ENCODE results near the gene PER1.

Gene PER1

GRCh38 chr17:8151120-8151640, 1.0 kb downstream of the PER1 start:
- DNase-seq: peak; percentile 77 to 79

GRCh38 chr17:8150194-8151119, 1.7 kb downstream of the PER1 start:
- no peak for DNase-seq

GRCh38 chr17:8149419-8150193, 2.6 kb downstream of the PER1 start:
- DNase-seq: no peak

- DNase-seq: no peak
Observed at GRCh38 chr17:8148560-8148959, 3.6 kb downstream of the PER1 start.

GRCh38 chr17:8147805-8148404, 4.3 kb downstream of the PER1 start:
- DNase-seq: no peak

GRCh38 chr17:8147141-8147804, 4.9 kb downstream of the PER1 start:
- no peak for DNase-seq

DNA sequence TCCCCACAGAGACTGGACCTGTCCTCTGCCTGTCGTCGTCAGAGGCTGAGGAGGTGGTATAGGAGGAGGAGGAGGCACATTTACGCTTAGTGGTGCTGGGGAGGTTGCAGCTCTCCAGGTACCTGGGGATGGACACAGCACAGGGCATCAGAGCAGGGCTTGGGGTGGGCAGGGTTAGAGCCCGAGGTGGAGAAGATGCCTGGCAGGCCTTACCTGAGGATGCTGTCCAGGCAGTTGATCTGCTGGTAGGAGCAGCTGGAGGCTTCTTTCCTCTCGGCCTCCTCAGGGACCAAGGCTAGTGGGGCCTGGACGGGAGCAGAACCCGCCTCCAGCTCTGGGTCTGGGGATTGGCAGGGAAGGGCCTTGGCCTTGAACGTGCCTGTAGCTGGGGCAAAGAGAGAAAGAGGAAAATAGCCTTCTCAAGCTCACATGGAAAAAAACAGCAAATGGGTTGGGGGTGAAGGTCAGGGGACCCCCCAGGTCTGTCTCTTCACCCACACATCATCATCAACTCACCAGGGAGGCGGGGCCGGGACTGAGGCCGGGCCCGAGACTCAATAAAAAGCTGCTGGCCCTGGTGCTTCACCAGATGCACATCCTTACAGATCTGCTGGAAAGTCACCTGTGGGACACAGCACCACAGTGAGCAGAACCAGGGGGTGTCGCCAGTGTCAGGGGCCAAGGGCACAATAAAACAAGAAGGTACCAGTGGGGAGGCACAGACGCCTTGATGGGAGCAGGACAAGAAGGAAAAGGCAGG, 5.6 kb downstream of the PER1 start:
- DNase-seq: no peak

- no peak for DNase-seq
Observed at GRCh38 chr17:8145811-8146210, 6.4 kb downstream of the PER1 start.

- no peak for DNase-seq
Observed at GRCh38 chr17:8144401-8145231, 7.6 kb downstream of the PER1 start.

- no peak for DNase-seq
Observed at GRCh38 chr17:8143581-8144400, 8.4 kb downstream of the PER1 start.

DNA sequence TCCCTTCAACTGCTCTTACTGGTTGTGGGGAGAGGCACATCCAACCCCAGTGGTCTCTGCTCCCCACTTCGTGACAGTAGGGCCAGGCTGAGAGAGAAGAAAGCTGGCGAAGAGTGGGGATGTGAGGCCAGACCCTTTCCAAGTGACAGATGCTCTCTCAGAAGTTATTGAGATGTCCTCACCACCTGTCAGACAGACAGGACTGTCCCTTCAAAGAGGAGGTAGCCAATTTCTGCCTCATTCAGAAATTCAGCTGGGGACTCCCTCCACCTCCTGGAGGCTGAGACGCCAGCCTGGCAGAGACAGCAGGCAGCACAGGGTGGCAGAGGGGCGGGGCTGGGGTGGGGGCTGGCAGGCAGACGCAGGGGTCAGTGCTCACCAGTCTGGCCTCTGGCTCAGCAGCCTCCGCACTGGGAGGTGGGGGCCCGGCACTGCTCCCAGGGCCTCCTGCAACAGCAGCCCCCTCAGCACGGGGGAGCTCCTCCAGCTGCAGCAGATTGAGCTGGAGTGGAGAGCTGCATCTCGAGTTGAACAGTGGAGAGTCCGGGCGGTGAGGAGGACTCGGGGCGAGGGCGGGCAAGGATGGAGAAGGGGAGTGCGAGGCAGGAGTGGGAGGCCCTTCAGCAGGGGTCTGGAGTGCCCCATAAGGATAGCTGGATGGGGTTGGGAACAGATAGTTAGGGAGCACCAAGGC, 9.2 kb downstream of the PER1 start:
- DNase-seq: no peak

DNA sequence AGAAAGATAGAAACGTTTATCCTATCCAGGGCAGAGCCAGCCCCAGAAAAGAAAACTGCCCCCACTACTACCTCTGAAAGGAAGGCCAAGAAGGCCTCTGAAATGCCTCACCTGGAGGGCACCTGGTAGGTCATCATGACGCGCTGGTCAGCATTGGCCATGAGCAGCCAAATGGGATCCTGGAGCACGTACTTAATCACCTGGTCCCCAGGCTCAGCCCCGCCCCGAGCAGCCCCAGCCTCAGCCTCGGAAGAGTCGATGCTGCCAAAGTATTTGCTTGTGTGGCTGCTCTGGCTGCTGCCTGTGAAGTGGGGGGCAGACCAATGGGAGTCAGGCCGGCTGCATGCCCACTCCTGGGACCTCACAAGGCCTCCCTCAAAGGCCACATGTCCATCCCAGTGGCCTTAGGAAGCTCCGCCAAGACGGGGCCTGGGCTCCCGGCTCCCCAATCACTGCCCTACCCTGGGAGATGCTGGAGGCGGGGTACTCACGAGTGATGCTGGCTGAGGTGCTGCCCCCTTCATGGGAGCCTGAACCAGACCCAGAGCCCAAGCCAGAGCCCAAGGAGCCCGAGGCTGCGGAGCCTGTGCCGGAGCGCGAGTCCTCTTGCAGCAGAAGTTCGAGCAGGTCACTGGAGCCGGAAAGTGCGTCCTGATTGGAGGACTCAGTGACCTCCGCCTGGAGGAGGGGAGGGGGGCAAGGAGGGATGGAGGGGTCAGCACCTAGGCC, 9.9 kb downstream of the PER1 start:
- DNase-seq: no peak

GRCh38 chr17:8141741-8142140, 10.5 kb downstream of the PER1 start:
- DNase-seq: no peak

DNA sequence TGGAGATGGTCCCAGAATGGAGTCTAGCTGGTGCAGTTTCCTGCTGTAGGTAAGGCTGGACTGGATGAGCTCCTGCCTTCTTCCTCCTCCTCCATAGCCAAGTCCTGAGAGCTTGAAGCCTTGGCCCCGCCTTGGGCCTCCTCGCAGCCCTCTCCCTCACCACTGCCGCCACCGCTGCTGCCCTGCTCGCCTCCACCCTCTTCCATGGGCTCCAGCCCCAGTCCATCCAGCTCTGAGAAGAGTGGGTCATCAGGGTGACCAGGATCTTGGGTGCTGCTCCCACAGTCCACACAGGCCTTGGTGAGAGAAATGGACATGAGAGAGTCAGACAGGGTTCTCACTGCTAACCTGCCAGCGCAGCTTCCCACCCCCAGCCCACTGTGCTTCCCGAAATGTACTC, 11.2 kb downstream of the PER1 start:
- no peak for DNase-seq

- no peak for DNase-seq
Observed at GRCh38 chr17:8140065-8141029, 11.9 kb downstream of the PER1 start.

DNA sequence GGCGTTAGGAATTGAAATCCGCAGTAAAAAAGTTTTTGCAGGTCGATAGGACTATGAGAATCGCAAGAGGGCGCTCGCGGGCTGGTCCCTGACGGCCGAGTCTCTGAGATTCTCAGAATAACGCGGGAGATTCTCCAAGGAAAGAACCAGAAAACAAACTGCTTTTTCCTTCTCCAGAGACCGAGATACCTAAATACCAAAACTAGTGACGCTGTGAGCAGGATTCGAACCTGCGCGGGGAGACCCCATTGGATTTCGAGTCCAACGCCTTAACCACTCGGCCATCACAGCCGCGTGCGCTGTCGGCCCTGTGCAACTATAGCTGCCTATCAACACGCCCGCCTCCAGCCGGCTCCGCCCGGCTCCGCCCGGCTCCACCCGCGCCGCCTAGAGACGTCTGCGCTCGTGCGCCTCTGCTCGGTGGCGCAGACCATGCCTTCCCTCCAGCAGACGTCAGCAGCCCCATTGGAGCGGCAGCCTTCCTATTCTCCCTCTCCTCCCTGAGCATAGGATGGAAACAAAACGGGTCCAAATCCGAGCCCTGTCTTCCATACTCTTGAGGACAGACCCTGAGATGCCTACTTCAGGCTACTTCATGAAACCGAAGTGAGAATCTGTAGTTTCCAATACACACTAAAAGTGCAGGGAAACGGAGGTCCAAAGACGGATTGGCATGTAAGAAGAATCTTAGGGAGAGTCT, 13.4 kb downstream of the PER1 start:
- DNase-seq: peak; percentile 99

- no peak for DNase-seq
Observed at GRCh38 chr17:8138374-8138671, 13.9 kb downstream of the PER1 start.
